Spinal cord (tissue), 10 donors: ENCODE measurements around the gene C16orf86. TPM values are rescaled to one million over a fixed set of nuclear protein-coding genes. Genes with fewer than 3 reads are reported as not detected.

ENCODE experiments used
- DNase-seq, 6 donors: peaks; one replicate each; pipeline versions ENCODE4 v3.0.0 to v3.0.0-alpha.2; 2013 to 2015; ENCODE audit warnings: low spot score in 6 of 6, low read depth in 4 of 6
- H3K27ac ChIP-seq: one replicate; pipeline ENCODE4 v1.5.1; 2013; ENCODE audit warnings: low read depth, low read length, control low read depth
- H3K27me3 ChIP-seq: one replicate; pipeline ENCODE4 v1.6.1; 2013; ENCODE audit warnings: low read length; ENCODE audit not compliant: control insufficient read depth, insufficient read depth
- H3K36me3 ChIP-seq: one replicate; pipeline ENCODE4 v1.6.1; 2013; ENCODE audit warnings: low read length; ENCODE audit not compliant: control insufficient read depth, insufficient read depth
- H3K4me1 ChIP-seq: one replicate; pipeline ENCODE4 v1.6.1; 2013; ENCODE audit warnings: low read length; ENCODE audit not compliant: control insufficient read depth, insufficient read depth
- H3K4me3 ChIP-seq: one replicate; pipeline ENCODE4 v1.5.1; 2013; ENCODE audit warnings: low read depth, low read length, control low read depth
- H3K9me3 ChIP-seq: one replicate; pipeline ENCODE4 v1.6.1; 2013; ENCODE audit warnings: low read length; ENCODE audit not compliant: control insufficient read depth, insufficient read depth
- WGBS: methylation state at CpG from one replicate; pipeline ENCODE4 v1.1.5; 2013; ENCODE audit warnings: missing lambda C conversion rate; ENCODE audit not compliant: insufficient coverage; 5-methylcytosine and 5-hydroxymethylcytosine counted together
- polyA plus RNA-seq, 2 donors: library from polyadenylated mRNA; unstranded; fragments of 120-200 nt; gene quantifications; one replicate each; pipeline ENCODE4 v1.2.1, GENCODE V29; 2013; ENCODE audit not compliant: insufficient read length in 2 of 2
- total RNA-seq, 2 donors: library from RNA; depleted of rRNA in 1 of 2; stranded (reverse); fragments of 120-200 nt in 1 of 2; fragments of >200 nt in 1 of 2; gene quantifications; one replicate each; pipeline versions ENCODE4 v1.2.3 to v1.2.4, GENCODE V29; 2013 to 2014
- donor health status: healthy.

The C16orf86 gene
- total and polyA plus RNA-seq, 4 donors, result 2.8 to 6.9 (median 5.2) TPM

DNA sequence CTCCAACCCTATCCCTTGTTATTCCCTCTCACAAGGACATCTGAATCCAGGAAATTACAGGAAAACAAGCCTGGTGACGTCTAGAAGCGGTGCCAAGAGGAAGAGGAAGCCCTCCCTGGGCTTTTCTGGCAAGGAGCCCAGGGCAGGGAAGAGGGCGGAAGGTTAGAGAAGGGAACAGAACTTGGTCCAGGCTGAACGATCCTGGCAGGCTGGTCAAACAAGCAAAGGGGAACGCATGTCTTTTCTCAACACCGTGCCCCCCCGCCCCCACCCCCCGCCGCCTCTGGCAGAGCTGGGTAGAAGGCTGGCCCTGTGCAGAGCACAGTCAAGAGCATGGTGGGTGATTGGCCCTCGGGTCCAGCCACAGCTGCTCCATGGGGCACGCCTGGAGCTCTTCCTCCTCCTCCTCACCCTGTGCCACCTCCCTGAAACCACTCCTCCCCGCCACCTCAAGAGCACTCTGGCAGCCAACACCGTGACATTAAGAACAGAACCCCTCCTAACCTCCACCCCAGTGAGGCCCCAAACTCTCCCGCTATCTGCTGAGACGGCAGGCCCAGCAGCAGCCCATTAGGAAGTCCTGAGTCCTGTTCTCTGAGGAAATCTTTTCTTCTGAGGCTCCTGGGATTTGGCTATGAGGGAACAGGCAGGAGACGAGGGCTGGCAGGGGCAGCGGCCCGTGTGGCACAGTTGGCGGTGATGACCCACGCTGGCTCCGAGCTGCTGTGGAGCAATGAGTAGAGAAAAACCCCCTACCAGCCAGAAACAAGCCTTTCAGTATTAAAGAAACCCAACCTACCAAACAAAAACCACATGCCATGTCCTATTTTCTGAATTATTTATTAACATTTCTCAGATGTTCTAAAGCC is 7.3 kb downstream of the C16orf86 start:
- H3K27me3 ChIP-seq, result no peaks in the 10 kb centered on the region
- H3K9me3 ChIP-seq, result no peaks in the 10 kb centered on the region
- H3K27ac ChIP-seq, result peak overlapping the region; percentile 58
- peak in 2 of 6 donors; percentile 21 to 64 for DNase-seq
- H3K4me1 ChIP-seq, result peaks cover 33% of the 10 kb centered on the region
- no peak overlapping the region for H3K4me3 ChIP-seq
- peaks cover 28% of the 10 kb centered on the region for H3K36me3 ChIP-seq
- WGBS, result 46% methylated on average over 13 of the region's 21 CpGs

DNA sequence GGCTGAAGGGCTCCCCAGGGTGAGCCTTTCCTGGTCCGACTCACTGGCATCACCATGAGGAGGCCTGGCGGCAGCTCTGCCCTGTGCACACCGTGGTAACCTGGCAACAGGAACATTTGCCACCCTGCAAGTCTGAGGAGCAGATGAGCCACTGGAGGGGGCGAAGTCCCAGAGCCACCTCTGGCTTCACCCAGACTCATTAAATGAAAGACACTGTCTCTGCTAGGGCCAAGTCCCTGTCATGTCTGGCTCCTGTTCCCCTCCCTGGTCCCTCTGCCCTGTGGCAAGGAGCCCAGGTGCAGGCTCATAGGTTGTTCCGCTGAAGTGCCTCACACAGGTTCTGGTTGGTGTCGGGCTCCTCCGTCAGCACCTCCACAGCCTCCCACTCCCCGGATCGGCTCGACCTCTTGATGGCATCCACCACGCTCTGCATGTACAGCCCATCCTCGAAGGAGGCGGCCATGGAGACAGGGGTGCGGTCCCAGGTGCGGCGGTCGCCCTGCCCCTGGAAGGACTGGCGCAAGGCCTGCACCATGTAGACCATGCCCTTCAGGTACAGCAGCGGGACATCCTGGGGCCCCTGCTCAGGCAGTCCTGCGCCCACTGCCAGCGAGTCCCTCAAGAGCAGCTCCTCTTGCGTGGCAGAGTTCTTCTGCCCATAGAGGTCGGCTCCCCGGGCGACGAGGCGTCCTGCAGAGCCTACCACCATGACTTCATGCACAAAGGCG is 8.4 kb downstream of the C16orf86 start:
- no peak for DNase-seq
- Histone ChIP-seq H3K27ac (no peak overlapping the region), H3K36me3 (peaks cover 36% of the 10 kb centered on the region), H3K27me3 (no peaks in the 10 kb centered on the region), H3K4me3 (no peak overlapping the region), H3K4me1 (peaks cover 34% of the 10 kb centered on the region), H3K9me3 (no peaks in the 10 kb centered on the region)
- WGBS, result 87% methylated on average over 26 of the region's 28 CpGs

DNA sequence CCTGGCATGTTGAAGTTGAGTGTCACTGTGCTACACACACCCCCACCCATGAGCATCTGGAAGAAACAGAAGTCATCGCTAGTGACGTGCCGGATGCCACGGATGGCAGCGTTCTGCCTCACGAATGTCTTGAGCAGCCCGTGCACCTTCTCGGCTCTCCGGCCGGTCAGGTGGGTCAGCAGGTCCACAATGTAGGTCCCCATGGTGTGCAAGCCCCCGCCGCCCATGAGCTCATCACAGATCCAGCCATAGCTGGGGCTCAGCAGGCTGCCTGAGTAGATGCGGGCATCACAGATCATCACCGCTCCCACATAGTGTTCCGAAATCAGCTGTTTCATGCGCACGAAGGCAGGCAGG is 8.9 kb downstream of the C16orf86 start:
- DNase-seq, result no peak
- Histone ChIP-seq H3K27me3 (no peaks in the 10 kb centered on the region), H3K27ac (no peak overlapping the region), H3K4me3 (no peak overlapping the region), H3K9me3 (no peaks in the 10 kb centered on the region), H3K4me1 (peaks cover 34% of the 10 kb centered on the region), H3K36me3 (peaks cover 41% of the 10 kb centered on the region)
- 97% methylated on average over 17 of the region's 17 CpGs for WGBS

DNA sequence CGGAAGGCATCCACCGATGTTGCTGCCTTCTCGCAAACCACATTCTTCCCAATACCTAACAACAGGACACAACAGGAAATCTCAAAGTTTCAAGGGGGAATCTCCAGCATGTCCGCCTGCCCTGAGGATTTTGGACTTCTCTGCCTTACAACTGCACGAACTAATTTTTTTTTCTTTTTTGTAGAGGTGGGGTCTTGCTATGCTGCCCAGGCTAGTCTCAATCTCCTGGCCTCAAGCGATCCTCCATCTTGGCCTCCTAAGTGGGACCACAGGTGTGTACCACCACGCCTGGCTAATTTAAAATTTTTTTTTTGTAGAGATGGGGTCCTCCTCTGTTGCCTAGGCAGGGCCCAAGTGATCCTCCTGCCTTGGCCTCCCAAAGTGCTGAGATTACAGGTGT is 9.4 kb downstream of the C16orf86 start:
- no peaks in the 10 kb centered on the region for H3K27me3 ChIP-seq
- no peak overlapping the region for H3K27ac ChIP-seq
- no peaks in the 10 kb centered on the region for H3K9me3 ChIP-seq
- H3K4me1 ChIP-seq, result peaks cover 34% of the 10 kb centered on the region
- H3K4me3 ChIP-seq, result no peak overlapping the region
- 100% methylated on average over 4 of the region's 7 CpGs for WGBS
- H3K36me3 ChIP-seq, result peaks cover 44% of the 10 kb centered on the region
- no peak for DNase-seq

DNA sequence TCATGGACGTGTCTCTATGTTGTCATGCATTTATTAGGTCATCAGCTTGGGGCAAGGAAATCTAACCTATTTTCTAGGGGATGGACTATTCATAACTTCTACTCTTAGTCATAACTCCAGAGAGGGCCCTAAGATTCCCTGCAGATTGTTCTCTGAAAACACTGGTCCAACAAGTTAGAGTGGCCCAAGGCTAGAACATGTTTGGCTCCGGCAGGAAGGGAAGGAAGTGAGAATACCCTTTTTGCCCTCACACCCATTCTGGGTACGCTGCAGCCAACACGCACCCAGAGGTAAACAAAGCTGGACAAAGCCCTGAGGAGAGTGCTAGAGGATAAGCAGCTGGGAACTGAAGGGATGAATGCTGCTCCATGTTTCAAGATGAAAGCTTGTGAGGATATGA is 9.9 kb downstream of the C16orf86 start:
- Histone ChIP-seq H3K4me3 (no peak overlapping the region), H3K9me3 (no peaks in the 10 kb centered on the region), H3K27ac (no peak overlapping the region), H3K4me1 (peaks cover 34% of the 10 kb centered on the region), H3K27me3 (no peaks in the 10 kb centered on the region), H3K36me3 (peaks cover 47% of the 10 kb centered on the region)
- no peak for DNase-seq
- 83% methylated on average over 1 of the region's 4 CpGs for WGBS

DNA sequence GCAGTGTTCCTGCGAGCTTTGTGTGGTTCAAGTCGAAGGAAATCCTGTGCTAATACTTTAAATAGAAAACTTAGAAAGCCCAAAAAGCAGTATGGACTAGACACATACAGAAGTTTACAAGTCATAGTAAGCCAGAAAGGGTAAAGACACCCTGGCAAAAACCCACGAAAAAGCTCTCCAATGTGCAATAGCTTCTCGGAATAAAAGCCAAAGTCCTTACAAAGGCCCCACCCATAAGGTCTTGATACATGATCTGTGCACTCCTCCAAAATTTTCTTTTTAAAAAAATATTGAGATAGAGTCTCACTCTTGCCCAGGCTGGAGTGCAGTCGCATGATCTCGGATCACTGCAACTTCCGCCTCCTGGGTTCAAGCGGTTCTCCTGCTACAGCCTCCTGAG is 10.3 kb downstream of the C16orf86 start:
- Histone ChIP-seq H3K27me3 (no peaks in the 10 kb centered on the region), H3K36me3 (peaks cover 47% of the 10 kb centered on the region), H3K4me1 (peaks cover 34% of the 10 kb centered on the region), H3K27ac (no peak overlapping the region), H3K4me3 (no peak overlapping the region), H3K9me3 (no peaks in the 10 kb centered on the region)
- WGBS, result 91% methylated on average over 6 of the region's 8 CpGs
- no peak for DNase-seq

DNA sequence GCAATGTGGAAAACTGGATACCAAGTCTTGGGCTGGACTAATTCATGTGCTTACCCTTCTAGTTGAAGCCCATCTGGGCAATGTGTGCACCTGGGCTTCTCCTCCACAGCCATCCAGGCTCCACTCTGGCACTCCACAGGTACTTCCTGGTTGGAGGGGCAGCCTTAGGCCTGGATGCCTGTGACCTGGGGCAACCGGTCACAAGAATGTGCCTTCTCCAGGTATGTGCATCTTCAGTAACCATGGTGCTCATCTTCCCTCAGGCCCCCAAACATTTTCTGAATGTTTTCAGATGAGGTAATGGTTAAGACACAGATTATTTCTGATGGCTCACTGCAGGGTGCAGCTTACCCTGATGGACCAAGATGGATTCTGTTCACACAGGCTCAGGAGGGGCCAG is 11.1 kb downstream of the C16orf86 start:
- Histone ChIP-seq H3K36me3 (peaks cover 44% of the 10 kb centered on the region), H3K9me3 (no peaks in the 10 kb centered on the region), H3K27me3 (no peaks in the 10 kb centered on the region), H3K27ac (no peak overlapping the region), H3K4me1 (peaks cover 32% of the 10 kb centered on the region), H3K4me3 (no peak overlapping the region)
- WGBS, result no CpG with 5 or more reads among the region's 1 CpG
- no peak for DNase-seq

DNA sequence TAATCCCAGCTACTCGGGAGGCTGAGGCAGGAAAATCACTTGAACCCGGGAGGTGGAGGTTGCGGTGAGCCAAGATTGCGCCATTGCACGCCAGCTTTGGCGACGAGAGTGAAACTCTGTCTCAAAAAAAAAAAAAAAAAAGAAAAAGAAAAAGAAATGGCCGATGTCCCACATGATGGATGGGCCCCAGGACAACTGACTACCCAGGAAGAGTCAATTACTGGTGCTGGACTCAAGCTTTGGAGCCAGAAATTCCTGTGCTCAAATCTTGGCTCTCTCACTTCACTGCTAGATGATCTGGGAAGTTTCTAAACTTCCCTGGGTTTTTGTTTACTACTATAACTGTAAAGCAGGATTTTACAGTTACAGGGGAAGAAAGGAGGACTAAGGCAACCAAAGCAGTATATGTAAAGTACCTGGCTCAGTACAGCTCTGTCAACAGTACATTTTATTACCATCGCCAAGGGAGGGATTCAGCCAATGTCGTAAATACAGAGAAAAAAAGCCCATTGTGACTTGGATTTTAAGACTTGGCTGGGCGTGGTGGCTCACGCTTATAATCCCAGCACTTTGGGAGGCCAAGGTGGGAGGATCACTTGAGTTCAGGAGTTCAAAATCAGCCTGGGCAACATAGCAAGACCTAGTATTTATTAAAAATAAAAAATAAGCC is 11.9 kb downstream of the C16orf86 start:
- 75% methylated on average over 8 of the region's 12 CpGs for WGBS
- Histone ChIP-seq H3K27ac (peak overlapping the region; percentile 15), H3K4me1 (peaks cover 25% of the 10 kb centered on the region), H3K4me3 (no peak overlapping the region), H3K36me3 (peaks cover 47% of the 10 kb centered on the region), H3K27me3 (no peaks in the 10 kb centered on the region), H3K9me3 (no peaks in the 10 kb centered on the region)
- no peak for DNase-seq

DNA sequence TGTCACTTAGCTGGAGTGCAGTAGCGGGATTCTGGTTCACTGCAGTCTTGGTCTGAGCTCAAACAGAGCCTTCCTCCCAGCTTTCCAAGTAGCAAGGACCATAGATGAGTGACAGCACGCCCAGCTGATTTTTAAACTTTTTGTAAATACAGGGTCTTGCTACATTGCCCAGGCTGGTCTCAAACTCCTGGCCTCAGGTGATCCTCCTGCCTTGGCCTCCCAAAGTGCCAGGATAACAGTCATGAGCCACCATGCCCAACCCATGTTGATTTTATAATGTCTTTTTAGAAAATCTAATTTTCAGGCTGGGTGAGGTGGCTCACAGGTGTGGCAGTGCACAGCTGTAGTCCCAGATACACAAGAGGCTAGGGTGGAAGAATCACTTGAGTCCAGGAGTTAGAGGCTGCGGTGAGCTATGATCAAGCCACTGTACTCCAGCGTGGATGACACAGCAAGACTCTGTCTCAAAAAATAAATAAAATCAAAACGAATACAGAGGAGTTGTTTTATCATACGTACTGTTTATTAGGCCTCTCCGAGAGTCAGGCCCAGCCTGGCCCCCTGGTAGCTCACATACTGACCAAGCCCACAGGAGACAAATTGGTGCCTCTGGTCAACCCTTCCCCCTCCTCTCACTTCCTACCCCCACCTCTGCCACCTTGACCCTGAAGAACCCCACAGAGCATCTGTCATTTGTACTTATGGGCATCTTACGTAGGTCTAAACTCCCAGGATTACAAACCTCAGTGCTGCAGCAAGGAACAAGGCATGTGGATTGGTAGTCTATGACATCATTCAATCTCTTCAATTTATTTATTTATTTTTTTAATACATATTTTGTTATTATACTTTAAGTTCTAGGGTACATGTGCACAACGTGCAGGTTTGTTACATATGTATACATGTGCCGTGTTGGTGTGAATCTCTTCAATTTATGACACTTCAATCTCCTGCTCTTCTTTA is 13.6 kb downstream of the C16orf86 start:
- Histone ChIP-seq H3K36me3 (peaks cover 49% of the 10 kb centered on the region), H3K9me3 (no peaks in the 10 kb centered on the region), H3K27me3 (no peaks in the 10 kb centered on the region), H3K27ac (no peak overlapping the region), H3K4me1 (peaks cover 7% of the 10 kb centered on the region), H3K4me3 (no peak overlapping the region)
- 95% methylated on average over 7 of the region's 10 CpGs for WGBS
- no peak for DNase-seq
